Ramos (cell line): Measurements from ENCODE around the gene RBMS1.

ENCODE experiments used
- in situ Hi-C: fragments of 300-500 bp; cut with MboI; formaldehyde crosslinking; loops from one replicate; pipeline ENCODE4 v1.14.3; 2022; ENCODE audit warnings: low sequenced_read_pairs; ENCODE audit not compliant: unreplicated experiment

Gene RBMS1

DNA sequence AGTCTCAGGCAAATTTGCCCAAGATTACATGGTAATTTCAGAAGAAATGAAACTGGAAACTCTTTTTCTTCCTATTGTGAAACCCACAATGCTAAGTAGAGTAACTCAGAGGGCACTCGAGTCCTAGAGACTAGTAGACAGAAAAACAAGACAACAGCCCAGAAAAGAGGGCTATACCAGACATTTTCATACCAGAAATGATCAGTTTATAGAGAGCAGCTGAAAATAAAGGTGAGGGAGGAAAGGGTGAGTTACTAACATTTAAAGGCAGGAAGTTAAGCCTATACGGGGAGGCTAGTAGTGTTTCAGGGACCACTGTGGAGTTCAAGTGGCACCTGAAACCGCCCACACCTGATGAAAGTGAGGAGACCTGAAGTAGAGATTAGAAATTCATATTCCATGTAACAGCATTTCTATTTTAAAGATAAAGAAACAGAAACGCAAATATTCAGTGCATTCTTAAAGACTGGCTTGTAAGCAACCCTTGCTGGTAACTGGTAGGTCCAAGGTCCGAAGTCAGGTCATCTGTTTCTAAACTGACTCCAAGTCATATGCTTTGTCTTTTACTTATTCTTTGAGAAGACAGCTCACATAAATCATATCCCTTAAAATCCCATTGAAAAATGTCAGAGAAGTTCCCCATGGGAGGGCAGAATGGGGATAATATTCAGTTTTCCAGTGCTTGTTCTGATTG is 148.4 kb downstream of the RBMS1 start:
- in situ Hi-C loops, result no loop called here

DNA sequence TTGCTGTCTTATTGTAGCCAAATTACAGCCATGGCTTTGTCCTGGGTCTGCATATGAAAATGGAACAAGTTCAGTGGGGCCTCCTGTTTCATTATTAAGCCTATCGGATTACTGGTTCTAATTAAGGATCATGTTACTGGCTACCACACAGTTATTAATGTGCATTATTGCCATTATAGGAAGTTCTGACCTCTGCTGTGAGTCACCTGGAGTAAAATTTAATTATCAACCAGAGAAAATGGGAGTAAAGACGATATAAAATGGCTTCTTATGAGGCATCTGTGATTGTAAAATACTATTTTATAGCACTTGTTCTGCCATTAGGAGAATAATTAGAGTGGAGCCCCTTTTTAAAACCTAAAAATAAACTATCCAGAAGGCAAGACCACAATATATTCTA is 150.2 kb downstream of the RBMS1 start:
- in situ Hi-C loops, result no loop called here

DNA sequence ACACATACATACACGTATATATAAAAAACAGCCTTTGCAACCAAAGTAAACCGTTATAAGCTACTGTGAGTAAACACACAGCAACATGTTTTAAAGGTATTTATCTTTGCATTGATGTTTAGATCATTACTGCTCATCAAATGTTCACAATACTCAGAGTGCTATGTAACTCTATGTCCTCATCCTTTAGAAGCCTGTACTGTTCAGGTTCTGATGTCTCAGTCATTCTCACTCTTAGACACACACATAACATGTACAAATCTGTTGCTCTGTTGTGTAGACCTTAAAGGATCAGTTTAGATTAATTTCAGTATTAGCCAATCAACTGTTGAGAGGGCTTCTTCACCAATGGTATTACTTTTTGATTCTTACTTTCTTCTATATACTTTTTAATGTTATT is 153.9 kb downstream of the RBMS1 start:
- in situ Hi-C loops, result no loop called here

DNA sequence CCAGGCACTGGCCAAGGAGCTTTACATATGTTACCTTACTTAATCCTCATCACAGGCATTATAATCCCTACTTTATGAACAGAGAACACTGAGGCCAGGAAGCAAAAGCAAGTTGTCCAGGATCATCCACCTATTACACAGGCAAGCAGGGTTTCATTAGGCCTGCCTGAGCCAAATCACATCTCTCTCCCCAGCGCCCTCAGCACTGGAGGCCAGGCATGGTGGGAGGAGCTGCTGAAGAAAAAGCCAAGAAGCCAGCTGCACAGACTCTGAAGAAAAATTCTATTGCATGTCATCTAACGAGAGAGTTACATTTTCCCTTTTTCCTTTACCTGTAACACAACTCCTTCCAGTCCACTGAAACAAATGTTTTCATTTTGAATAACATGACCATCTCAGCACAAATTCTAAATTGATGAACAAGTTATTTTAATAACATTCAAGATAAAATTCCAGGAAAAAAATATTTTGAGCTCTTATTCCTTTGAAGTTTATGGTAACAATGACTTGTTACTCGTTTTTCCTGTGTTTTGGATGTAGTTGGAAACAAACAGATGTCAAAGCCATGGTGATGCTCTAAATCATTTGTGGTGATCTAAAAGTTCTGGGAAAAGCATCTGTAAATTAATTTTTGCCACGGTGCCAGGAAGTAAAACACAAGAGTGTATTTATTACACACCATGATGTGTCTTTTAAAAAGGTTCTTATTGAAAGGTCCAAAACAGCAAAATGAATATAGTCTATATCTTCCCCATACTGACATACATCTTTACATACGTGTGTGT is 154.5 kb downstream of the RBMS1 start:
- in situ Hi-C loops, result no loop called here

DNA sequence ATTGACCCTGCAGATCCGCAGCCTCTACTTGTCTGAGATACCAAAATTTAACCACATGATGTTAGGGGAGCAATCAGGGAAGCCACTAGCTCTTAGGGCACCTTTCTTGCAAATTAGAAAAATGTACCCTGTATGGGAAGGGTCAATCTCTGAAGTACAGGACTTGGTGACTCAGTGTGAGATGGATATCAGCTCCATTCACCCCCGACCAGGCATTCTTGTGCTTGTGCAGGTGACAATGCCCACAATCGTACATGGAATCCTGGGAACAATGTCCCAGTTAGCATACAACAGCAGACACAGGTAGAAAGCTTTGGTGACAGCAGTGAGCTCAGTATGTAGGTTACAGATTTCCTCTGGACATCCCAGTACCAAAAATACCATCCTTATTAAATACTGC is 155.9 kb downstream of the RBMS1 start:
- in situ Hi-C loops, result no loop called here

DNA sequence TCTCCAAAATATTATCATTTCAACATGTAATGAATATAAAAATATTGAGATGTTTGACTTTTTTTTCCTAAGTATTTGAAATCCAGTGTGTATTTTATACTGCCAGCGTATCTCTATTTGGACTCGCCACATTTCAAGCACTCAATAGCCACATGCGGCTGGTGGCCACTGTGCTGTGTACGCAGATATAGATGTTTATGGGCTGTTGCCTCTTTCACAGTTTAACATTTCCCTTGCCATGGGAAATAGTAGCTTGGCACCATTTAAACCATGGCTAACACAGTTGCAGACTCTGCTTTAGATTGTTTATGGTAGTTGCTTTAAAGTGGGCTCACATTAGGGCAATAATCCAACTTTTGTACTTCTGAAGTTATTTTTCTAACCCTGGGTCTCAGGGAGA is 157.0 kb downstream of the RBMS1 start:
- in situ Hi-C loops, result no loop called here

DNA sequence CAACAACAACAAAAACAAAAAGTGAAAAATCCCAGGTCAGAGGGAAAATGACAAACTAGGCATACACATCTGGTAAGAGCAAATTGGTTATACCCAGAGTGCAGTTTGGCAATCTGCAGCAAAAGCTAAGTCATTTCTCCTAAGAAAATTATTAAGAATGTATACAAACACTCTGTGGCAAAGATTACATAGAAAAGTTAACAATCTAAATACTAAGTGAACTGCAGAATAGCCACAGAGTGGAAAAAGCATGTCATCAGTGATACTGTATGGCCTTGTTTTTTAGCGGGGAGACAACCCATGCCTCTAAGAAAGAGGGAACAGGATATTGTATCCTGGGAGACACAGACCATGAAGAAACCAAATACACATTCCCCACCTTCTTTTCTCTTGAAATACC is 157.5 kb downstream of the RBMS1 start:
- in situ Hi-C loops, result no loop called here

DNA sequence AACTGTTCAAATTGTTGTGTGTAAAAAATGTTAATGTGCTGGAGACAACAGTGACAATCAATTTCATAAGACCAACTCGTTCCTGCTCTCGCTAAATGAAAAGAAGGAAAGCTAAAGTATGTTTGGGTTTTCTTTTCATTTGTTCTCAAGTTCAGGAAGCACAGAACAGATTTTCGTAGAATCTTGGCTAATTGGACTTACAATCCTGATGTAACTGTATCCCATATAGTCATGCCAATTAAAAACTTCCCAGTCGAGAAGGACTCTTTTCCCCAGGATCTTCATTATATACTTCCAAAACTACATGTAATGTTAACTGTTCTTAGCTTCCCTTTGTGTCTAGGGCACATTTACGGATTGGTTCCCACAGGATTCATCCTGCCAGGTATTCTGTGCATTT is 158.2 kb downstream of the RBMS1 start:
- in situ Hi-C loops, result no loop called here

DNA sequence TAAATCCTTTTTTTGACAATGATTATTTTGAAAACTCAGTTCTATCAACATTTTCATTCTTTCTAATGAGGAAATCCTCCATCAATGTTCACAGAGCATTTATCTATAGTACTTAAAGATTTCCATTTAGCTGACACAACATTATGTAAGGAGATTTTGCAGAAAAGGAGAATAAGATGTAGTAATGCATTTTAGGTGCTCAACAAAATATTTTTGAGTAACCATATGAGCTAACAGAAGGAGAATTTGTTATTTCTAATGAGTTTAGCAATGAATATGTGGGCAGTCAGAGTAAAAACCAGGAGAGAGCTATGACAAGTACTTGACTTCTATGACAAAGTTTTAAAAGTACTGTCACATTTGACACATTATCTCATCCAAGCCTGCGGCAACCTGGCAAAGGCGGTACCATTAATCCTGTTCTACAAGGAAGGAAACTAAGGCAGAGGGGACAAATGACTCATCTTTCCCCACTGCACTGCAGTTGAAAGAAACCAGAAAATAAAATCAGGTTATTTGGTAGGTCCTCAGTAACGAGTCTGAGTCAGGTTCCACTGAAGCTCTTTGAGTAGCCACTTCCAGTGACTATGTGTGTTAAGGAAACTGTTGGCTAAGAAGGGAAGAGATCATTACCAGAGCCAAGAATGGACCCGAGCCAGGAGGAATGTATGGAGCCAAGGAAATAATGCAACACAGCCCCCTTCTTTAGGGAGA is 159.4 kb downstream of the RBMS1 start:
- in situ Hi-C loops, result no loop called here

DNA sequence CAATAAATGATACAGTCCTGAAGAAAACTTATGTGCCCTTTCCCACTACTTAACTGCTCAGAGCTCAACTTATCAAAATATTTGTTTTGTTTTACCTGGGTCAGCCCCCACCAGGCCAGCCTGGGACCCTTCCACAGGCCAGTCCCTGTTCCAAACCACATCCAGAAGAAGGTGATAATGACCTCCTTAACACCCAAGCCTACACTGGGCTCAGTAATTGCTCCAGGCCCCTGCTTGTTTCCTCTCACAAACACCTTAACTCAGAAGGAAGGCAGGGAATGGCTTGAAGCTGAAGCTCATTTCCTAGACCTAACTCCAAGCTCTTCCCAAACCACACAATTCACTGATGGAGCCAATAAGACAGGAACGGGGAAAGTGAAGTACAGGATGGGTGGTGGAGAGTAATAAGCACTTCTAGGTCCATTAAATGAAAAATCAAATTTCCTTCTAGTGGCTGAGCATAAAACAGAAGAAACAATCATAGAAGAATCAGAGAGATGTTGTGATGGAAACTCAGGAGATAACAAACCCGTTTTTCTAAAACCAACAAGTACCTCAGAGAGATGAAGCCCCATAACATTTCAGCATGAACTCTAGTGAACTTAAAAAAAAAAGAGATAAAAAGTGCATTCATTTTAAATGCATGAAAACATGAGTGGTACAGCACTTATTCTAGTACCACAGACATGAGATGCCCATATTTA is 160.1 kb downstream of the RBMS1 start:
- in situ Hi-C loops, result no loop called here

DNA sequence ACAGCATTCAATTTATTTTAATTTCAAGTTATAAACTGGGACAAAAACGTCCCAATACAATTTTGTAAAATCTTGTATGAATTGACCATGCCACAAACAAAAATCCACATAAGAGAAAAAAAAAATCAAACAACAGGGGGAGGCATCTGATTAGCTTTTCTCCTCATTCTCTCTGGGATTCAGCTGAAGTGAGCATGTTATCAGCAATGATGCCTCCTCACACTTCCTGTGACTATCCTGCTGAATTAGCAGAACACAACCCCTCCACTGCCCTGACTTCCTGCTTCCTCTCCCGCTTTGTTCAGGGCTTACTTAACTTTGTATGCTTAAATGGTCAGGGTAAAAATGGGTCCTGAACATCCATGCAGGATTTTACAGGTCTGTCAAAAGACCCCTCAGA is 161.3 kb downstream of the RBMS1 start:
- in situ Hi-C loops, result no loop called here

DNA sequence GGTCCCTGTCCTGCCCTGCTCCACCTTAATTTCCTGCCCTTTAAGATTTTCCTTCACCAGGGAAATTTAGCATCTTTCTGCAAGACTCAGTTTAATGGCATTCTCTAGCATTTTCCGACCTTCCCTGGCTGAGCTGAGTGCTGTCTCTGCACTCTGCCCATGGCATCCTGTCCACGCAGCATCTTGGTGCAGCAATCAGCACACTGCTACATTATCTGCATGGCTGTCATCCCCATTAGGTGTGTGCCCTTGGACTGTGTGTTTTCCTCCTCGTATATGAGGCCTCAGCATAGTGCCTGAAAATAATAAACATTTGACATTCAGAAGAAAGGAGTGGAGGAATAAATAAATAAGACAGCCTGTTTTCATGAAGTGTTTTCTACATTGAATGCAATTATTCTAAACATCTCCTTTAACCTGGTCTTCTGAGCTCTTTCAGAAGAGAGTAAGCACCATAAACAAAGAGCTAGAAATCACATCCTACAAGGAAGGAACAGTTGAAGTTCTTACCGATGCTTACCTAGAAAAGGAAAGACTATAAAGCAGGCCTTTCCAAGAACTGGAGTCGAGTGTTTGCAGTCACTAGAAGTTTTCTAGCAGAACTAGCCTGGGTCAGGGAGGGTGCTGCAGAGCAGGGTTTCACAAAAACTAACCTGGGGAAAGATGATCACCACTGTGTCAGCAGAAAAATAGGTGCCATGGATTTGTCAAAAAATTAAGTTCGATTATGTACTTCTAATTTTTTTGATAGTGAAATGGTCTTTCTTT is 162.2 kb downstream of the RBMS1 start:
- in situ Hi-C loops, result no loop called here

DNA sequence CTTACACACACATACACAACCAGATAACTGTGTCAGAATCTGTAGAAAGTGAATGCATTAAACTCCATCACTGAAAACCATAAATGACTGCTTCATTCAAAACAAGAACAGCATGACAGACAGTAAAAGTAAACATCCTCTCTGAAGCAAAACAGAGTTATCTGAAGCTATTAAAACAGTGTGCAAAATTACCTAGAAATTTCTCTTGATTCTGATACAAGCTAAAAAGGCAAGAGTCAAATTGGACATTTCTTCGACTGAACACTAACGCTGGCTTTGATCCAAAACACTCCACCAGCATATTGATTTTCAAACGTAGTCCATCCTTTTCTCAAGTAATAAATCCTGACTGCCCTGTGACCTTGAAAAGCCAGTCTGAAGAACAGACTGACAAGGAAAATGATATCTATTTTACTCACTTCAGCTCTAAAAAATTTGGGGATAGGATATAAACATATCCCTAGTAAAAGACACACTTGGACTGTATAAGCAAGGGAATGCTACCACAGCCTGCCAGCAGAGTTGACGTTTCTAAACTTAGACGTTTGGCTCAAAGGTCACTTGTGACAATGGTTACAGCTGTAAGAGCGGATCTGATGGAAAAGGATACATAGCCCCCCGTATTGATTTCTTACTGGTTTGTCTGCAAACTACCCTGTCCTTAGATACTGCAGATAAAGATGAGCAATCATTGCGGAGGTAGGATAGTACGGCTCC is 164.6 kb downstream of the RBMS1 start:
- in situ Hi-C loops, result no loop called here

DNA sequence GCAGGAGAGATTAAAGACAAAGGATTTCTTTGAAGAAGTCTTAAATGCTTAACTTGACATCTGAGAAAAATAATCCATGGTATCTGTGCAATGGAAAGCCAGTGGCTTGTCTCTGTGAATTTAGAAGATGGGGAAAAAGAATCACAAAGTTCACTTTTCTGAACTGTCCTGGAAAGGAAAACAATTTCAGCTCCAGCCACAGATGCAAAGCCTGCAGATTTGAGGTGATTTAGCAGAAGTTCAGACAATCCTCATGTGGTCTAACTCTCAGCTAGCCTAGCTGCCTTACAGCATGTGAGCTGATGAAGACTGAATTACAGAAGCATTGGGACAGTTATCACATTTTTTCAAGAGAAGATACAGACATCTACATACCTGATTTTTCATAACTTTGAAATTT is 166.8 kb downstream of the RBMS1 start:
- in situ Hi-C loops, result no loop called here

DNA sequence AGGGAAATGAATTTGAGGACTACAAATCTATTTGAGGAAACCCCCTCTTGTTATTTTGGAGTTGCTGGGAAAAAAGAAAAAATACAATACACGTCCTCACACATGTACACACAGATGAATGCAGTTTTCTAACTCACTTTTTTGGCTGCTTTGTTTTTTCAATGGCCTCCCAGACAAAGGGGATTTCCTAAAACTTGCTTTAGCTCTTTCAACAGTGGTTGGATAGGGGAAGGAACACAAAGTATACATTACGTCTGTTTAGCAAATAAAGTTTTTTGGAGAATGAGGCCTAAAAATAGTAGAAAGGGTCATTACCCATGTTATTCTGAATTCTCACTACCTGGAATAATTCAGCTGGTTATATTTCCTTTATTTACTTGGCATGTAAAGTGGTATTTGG is 168.2 kb downstream of the RBMS1 start:
- in situ Hi-C loops, result no loop called here

DNA sequence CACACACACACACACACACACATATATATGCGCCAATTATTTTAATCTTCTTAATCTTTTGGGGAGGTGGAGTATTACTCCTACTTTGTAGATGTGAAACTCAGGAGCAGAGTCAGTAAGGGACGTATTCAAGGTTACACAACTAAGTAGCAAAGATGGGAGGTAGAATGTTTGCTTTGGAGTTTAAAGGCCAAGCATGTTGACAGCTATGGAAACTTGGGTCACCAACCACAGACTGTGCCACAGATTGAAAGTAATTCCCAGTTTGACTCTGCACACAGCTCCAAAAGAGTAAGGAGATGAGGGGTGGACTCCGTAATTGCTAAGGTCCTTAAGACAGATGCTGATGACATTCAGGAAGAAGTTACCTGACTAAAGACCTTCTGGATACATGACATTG is 168.7 kb downstream of the RBMS1 start:
- in situ Hi-C loops, result no loop called here

DNA sequence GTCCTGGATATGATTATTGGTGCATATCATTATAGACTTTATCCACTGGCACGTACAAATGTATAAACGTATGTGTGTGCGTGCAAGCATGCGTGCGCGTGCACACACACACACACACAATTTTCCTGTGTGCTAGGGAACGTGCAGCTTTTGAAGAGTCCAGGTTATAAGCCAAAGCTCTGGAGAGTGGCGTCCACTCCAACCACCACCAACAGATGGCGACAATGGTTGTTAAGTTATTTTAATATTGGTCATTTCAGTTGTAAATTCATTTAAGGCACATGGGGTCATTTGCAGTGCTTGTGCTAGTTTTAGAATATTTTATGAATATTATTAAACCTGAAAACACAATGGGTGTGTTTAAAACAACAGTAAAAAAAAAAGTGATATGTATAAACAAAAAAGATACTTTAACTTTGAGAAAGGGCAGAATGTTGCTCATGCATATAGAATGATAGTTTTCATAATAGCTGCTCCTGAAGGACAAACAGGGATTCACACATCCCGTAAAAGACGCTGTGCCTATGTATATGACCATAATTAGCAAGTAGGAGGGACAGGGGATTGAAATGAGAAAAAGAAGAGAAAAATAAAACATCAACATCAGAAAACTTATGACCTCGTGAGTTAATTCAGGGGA is 169.3 kb downstream of the RBMS1 start:
- in situ Hi-C loops, result no loop called here

DNA sequence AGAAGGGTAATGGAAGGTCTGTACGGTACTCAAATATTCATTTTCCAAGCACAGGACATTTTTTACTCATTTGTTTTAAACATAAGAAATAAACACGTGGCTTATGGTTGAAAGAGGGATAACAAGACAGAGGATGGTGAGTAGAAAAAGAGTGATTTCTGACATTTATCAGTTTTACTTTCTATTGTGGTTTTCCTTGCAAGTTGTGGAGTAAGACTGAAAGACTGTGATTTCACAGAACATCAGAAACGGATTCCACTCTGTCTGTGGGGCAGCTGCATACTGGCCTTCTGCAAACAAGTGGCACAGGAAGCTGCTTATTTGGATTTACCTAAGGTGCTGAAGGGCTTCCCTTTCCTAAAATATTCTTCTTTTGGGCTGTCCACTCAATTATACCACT is 171.3 kb downstream of the RBMS1 start:
- in situ Hi-C loops, result no loop called here

DNA sequence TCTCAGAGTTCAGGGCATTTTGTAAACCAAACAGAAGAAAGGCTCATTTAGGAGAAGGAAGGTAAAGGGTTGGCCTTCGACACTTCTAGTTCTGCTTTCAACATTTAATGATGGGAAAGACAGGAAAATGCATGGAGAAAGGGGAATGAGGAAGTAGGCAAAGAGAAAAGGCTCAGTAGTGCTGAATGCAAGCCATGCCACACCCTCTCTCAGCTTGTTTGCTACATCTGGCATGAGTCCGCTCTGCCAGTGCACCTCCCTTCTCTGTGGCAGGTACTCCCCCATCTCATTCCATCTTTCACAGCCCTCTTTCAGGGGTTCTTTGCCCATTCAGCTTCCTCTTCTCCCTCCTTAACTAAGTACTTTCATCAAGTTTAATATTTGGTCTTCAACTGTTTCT is 172.6 kb downstream of the RBMS1 start:
- in situ Hi-C loops, result no loop called here
